GM11168 (cell line): ENCODE measurements around the gene ADCK2.
"Not testable (repeated sequence)": the region's sequence is repeated elsewhere in the genome, so short reads cannot be mapped to it uniquely, and the experiment has no call there.

Experiments
- in situ Hi-C: fragments of 300-500 bp; cut with MboI; formaldehyde crosslinking; loops from one replicate; pipeline ENCODE4 v1.12.0; 2022; ENCODE audit warnings: low sequenced_read_pairs; ENCODE audit not compliant: unreplicated experiment

ADCK2 gene

GRCh38 chr7:140689199-140690152, 16.7 kb downstream of the ADCK2 start:
- in situ Hi-C loops: no loop called here

GRCh38 chr7:140691376-140692045, 18.8 kb downstream of the ADCK2 start:
- in situ Hi-C loops: no loop called here

GRCh38 chr7:140693849-140694248, 21.1 kb downstream of the ADCK2 start:
- in situ Hi-C loops: not testable (repeated sequence)

- in situ Hi-C loops: no loop called here
These were observed 21.8 kb downstream of the ADCK2 start for GRCh38 chr7:140694592-140694991.

- in situ Hi-C loops: no loop called here
These were observed 22.6 kb downstream of the ADCK2 start for GRCh38 chr7:140695381-140695780.

GRCh38 chr7:140696024-140696679, 23.4 kb downstream of the ADCK2 start:
- in situ Hi-C loops: no loop called here

GRCh38 chr7:140696680-140697446, 24.1 kb downstream of the ADCK2 start, which contains the start of gene NDUFB2:
Gene NDUFB2, plus strand, starts transcription at chr7:140696708. Its CDS starts 37 bp downstream, at chr7:140696745.
- in situ Hi-C loops: no loop called here

GRCh38 chr7:140697447-140698143, 24.9 kb downstream of the ADCK2 start:
- in situ Hi-C loops: no loop called here

- in situ Hi-C loops: no loop called here
These were observed 25.7 kb downstream of the ADCK2 start for GRCh38 chr7:140698477-140698876.

GRCh38 chr7:140702774-140703173, 30.0 kb downstream of the ADCK2 start:
- in situ Hi-C loops: no loop called here

GRCh38 chr7:140704205-140704604, 31.5 kb downstream of the ADCK2 start:
- in situ Hi-C loops: no loop called here

GRCh38 chr7:140707132-140707531, 34.4 kb downstream of the ADCK2 start:
- in situ Hi-C loops: no loop called here

- in situ Hi-C loops: not testable (repeated sequence)
These were observed 36.0 kb downstream of the ADCK2 start for GRCh38 chr7:140708764-140709163.

GRCh38 chr7:140712392-140712791, 39.6 kb downstream of the ADCK2 start:
- in situ Hi-C loops: not testable (repeated sequence)

- in situ Hi-C loops: no loop called here
These were observed 41.7 kb downstream of the ADCK2 start for GRCh38 chr7:140714331-140715040.

GRCh38 chr7:140719721-140720120, 47.0 kb downstream of the ADCK2 start:
- in situ Hi-C loops: no loop called here

GRCh38 chr7:140722254-140722653, 49.5 kb downstream of the ADCK2 start:
- in situ Hi-C loops: no loop called here

GRCh38 chr7:140723006-140723405, 50.3 kb downstream of the ADCK2 start:
- in situ Hi-C loops: no loop called here

- in situ Hi-C loops: no loop called here
These were observed 50.8 kb downstream of the ADCK2 start for GRCh38 chr7:140723574-140723973.
